Loucy (cell line): ENCODE data around the gene SLC5A12.

Source experiments
- H2AFZ ChIP-seq: fragments of 200-600 bp; sonication (generic); 2 replicates; pipeline ENCODE4 v1.6.0; 2016; ENCODE audit warnings: antibody characterized with exemption, mild to moderate bottlenecking, low read length, moderate library complexity
- H3F3A ChIP-seq: fragments of 200-600 bp; 2 replicates; pipeline ENCODE4 v1.6.0; 2016; ENCODE audit warnings: antibody characterized with exemption, low read depth, mild to moderate bottlenecking
- H3K27me3 ChIP-seq: fragments of 200-600 bp; sonication (generic); 2 replicates; pipeline ENCODE4 v1.6.1; 2014; ENCODE audit warnings: low read length, mild to moderate bottlenecking; ENCODE audit not compliant: insufficient read depth, poor library complexity, severe bottlenecking
- H3K36me3 ChIP-seq: fragments of 200-600 bp; sonication (generic); 2 replicates; pipeline ENCODE4 v1.6.1; 2016; ENCODE audit warnings: low read length; ENCODE audit not compliant: insufficient read depth
- H3K4me1 ChIP-seq: fragments of 200-600 bp; sonication (generic); 2 replicates; pipeline ENCODE4 v1.5.1; 2014; ENCODE audit warnings: low read length, mild to moderate bottlenecking; ENCODE audit not compliant: insufficient read depth, poor library complexity, severe bottlenecking
- H3K4me2 ChIP-seq: fragments of 200-600 bp; sonication (generic); 2 replicates; pipeline ENCODE4 v1.6.0; 2014; ENCODE audit warnings: antibody characterized with exemption, low read length, low read depth, mild to moderate bottlenecking; ENCODE audit not compliant: poor library complexity, severe bottlenecking
- H3K4me3 ChIP-seq: fragments of 200-600 bp; sonication (generic); 2 replicates; pipeline ENCODE4 v1.5.1; 2014; ENCODE audit warnings: low read length, mild to moderate bottlenecking, mixed read lengths; ENCODE audit not compliant: poor library complexity, severe bottlenecking
- H3K79me2 ChIP-seq: fragments of 200-600 bp; sonication (generic); 2 replicates; pipeline ENCODE4 v1.6.1; 2014; ENCODE audit warnings: low read length; ENCODE audit not compliant: insufficient read depth
- H3K9ac ChIP-seq: fragments of 200-600 bp; sonication (generic); 2 replicates; pipeline ENCODE4 v1.6.0; 2014; ENCODE audit warnings: mild to moderate bottlenecking, low read depth, low read length, moderate library complexity; ENCODE audit not compliant: poor library complexity, severe bottlenecking
- H3K9me2 ChIP-seq: fragments of 200-600 bp; sonication (generic); replicated peaks from 2 replicates; pipeline ENCODE4 v1.6.1; 2016; ENCODE audit warnings: low read depth, low read length, mixed read lengths
- H3K9me3 ChIP-seq: fragments of 200-600 bp; sonication (generic); 2 replicates; pipeline ENCODE4 v1.6.1; 2014; ENCODE audit warnings: mild to moderate bottlenecking, antibody characterized with exemption, low read length, low read depth; ENCODE audit not compliant: insufficient read depth
- H4K20me1 ChIP-seq: fragments of 200-600 bp; sonication (generic); 2 replicates; pipeline ENCODE4 v1.6.0; 2014; ENCODE audit warnings: antibody characterized with exemption, low read length, mild to moderate bottlenecking; ENCODE audit not compliant: insufficient read depth, poor library complexity, severe bottlenecking
- EZH2phosphoT487 ChIP-seq: fragments of 200-600 bp; IDR thresholded peaks from 2 replicates; pipeline ENCODE4 v1.6.1; 2018; ENCODE audit warnings: antibody characterized with exemption, mild to moderate bottlenecking, moderate library complexity, borderline replicate concordance
- TF ChIP-seq, protein P1 (sequence below): fragments of 200-600 bp; sonication (generic); conservative IDR thresholded peaks from 2 replicates; pipeline ENCODE4 v1.5.1; 2014; ENCODE audit warnings: mild to moderate bottlenecking, antibody characterized with exemption, low read length

Gene SLC5A12

DNA sequence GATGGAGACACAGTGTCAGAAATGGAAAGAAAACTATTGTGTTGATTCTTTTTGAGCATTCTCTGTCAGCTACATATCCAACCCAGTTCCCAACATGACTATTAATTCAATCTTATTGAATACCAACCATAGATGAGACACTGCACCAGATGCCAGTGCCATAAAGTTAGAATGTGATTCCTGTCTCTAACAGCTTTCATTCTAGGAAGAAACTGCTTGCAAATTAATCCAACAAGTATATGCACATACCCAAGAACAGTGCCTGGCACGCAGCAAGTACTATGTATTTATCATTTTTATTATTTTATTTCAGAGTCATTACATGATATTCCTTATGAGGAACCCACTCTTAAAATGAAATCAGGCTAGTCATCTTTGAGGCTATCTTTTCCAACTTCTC lies 34.5 kb downstream of the SLC5A12 start:
- no peaks in the 10 kb centered on the region for H4K20me1 ChIP-seq
- H3K27me3 ChIP-seq = no peaks in the 10 kb centered on the region
- H3K79me2 ChIP-seq = no peaks in the 10 kb centered on the region
- no peaks in the 10 kb centered on the region for H3K4me1 ChIP-seq
- H3K4me2 ChIP-seq = no peak overlapping the region
- H3K4me3 ChIP-seq = no peak overlapping the region
- no peak overlapping the region for H2AFZ ChIP-seq
- no peaks in the 10 kb centered on the region for H3K9me3 ChIP-seq
- H3K36me3 ChIP-seq = no peaks in the 10 kb centered on the region
- no peak overlapping the region for H3K9ac ChIP-seq
- H3K9me2 ChIP-seq = no peaks in the 10 kb centered on the region
- TF ChIP-seq, protein P1, sequence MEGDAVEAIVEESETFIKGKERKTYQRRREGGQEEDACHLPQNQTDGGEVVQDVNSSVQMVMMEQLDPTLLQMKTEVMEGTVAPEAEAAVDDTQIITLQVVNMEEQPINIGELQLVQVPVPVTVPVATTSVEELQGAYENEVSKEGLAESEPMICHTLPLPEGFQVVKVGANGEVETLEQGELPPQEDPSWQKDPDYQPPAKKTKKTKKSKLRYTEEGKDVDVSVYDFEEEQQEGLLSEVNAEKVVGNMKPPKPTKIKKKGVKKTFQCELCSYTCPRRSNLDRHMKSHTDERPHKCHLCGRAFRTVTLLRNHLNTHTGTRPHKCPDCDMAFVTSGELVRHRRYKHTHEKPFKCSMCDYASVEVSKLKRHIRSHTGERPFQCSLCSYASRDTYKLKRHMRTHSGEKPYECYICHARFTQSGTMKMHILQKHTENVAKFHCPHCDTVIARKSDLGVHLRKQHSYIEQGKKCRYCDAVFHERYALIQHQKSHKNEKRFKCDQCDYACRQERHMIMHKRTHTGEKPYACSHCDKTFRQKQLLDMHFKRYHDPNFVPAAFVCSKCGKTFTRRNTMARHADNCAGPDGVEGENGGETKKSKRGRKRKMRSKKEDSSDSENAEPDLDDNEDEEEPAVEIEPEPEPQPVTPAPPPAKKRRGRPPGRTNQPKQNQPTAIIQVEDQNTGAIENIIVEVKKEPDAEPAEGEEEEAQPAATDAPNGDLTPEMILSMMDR = no peak
- no peak for TF ChIP-seq EZH2phosphoT487
- no peaks in the 10 kb centered on the region for H3F3A ChIP-seq

DNA sequence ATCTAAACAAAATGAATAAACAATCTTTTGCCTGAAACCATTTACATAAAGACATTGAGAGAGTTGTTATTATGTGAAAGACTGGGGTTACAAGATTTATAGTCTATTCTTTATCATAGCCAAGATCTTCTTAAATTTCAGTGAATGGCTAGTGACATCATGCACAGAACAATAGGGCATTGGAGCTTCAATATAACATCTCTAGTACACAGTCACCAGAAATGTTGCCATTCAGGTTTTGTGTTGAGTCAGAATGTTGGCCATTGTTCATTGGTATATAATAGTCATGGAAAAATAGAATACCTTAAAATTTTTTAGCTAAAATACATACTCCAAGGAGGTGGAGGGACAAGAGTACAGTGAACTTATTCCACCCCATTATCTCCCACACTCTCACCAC lies 44.3 kb downstream of the SLC5A12 start:
- no peaks in the 10 kb centered on the region for H3F3A ChIP-seq
- H2AFZ ChIP-seq = no peak overlapping the region
- no peak overlapping the region for H3K4me2 ChIP-seq
- H3K9me2 ChIP-seq = 0 out of 2 replicates have a peak, but pooled peaks cover 7% of the 10 kb centered on the region
- TF ChIP-seq, protein P1 = no peak
- TF ChIP-seq EZH2phosphoT487 = no peak
- no peaks in the 10 kb centered on the region for H4K20me1 ChIP-seq
- no peak overlapping the region for H3K4me3 ChIP-seq
- H3K27me3 ChIP-seq = no peaks in the 10 kb centered on the region
- peaks cover 12% of the 10 kb centered on the region for H3K4me1 ChIP-seq
- H3K36me3 ChIP-seq = no peaks in the 10 kb centered on the region
- H3K9me3 ChIP-seq = no peaks in the 10 kb centered on the region
- no peak overlapping the region for H3K9ac ChIP-seq
- H3K79me2 ChIP-seq = no peaks in the 10 kb centered on the region

DNA sequence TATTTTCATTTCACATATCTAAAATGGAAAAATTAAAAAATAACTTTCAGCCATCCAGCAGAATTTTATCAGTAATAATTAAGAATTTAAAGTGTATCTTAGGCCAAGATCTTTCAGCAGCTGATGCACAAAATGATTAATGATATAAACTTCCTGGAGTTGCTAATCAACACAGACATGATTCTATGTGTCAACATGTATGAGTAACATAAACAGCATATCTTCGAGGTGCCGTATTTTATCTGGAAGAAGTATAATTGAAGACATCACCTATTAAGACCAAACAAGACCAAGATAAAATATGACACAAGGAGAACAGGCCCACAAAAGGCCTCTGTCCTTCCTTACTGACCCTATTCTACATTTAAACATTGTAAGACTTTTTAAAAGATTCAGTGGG lies 45.2 kb downstream of the SLC5A12 start:
- Histone ChIP-seq H3K4me1 (peaks cover 12% of the 10 kb centered on the region), H3K9me2 (0 out of 2 replicates have a peak, but pooled peaks cover 1% of the 10 kb centered on the region), H3K36me3 (no peaks in the 10 kb centered on the region), H3K27me3 (no peaks in the 10 kb centered on the region), H4K20me1 (no peaks in the 10 kb centered on the region), H3K9ac (no peak overlapping the region), H3F3A (no peaks in the 10 kb centered on the region), H2AFZ (no peak overlapping the region), H3K79me2 (no peaks in the 10 kb centered on the region), H3K4me2 (no peak overlapping the region), H3K9me3 (no peaks in the 10 kb centered on the region), H3K4me3 (no peak overlapping the region)
- no peak for TF ChIP-seq EZH2phosphoT487
- TF ChIP-seq, protein P1 = no peak
